Effector memory CD8-positive, alpha-beta T cell (primary cell): ENCODE measurements around the gene TIMM22.

ENCODE experiments used
- ATAC-seq: fragments of 150-1000 bp; cut with Tn5 transposase; replicated peaks from 2 replicates; pipeline ENCODE4 v1.10.0; 2021; ENCODE audit warnings: mild to moderate bottlenecking, moderate library complexity
- DNase-seq, 3 experiments: peaks; one replicate each; pipeline ENCODE4 v3.0.0; 2021
- H3K27ac Mint-ChIP-seq, 2 donors: one replicate each; pipeline ENCODE4 v1.8.0; 2022; ENCODE audit warnings: mild to moderate bottlenecking in 2 of 2, mixed read lengths in 2 of 2, moderate library complexity in 2 of 2
- H3K27me3 Mint-ChIP-seq, 2 donors: one replicate each; pipeline ENCODE4 v1.8.0; 2022; ENCODE audit warnings: mixed read lengths in 2 of 2
- H3K36me3 Mint-ChIP-seq: one replicate; pipeline ENCODE4 v1.8.0; 2022; ENCODE audit warnings: mild to moderate bottlenecking, moderate library complexity, mixed read lengths; ENCODE audit not compliant: insufficient read depth
- H3K4me1 Mint-ChIP-seq, 2 donors: one replicate each; pipeline ENCODE4 v1.8.0; 2022; ENCODE audit warnings: low read depth in 2 of 2, mixed read lengths in 2 of 2
- H3K4me3 Mint-ChIP-seq, 2 donors: one replicate each; pipeline ENCODE4 v1.8.0; 2022; ENCODE audit warnings: mild to moderate bottlenecking in 2 of 2, mixed read lengths in 2 of 2, moderate library complexity in 2 of 2
- H3K9me3 Mint-ChIP-seq, 2 donors: one replicate each; pipeline ENCODE4 v1.8.0; 2022; ENCODE audit warnings: mixed read lengths in 2 of 2

Gene TIMM22

GRCh38 chr17:1000597-1001461 lies 3.9 kb downstream of the TIMM22 start:
- ATAC-seq (no peak), DNase-seq (no peak)
- no peaks in the 10 kb centered on the region for H3K27me3 Mint-ChIP-seq
- no peak overlapping the region for H3K27ac Mint-ChIP-seq
- peaks cover 61% of the 10 kb centered on the region for H3K36me3 Mint-ChIP-seq
- peaks cover 22 to 27% of the 10 kb centered on the region in 2 donors for H3K4me1 Mint-ChIP-seq
- no peaks in the 10 kb centered on the region for H3K9me3 Mint-ChIP-seq
- no peak overlapping the region for H3K4me3 Mint-ChIP-seq

DNA sequence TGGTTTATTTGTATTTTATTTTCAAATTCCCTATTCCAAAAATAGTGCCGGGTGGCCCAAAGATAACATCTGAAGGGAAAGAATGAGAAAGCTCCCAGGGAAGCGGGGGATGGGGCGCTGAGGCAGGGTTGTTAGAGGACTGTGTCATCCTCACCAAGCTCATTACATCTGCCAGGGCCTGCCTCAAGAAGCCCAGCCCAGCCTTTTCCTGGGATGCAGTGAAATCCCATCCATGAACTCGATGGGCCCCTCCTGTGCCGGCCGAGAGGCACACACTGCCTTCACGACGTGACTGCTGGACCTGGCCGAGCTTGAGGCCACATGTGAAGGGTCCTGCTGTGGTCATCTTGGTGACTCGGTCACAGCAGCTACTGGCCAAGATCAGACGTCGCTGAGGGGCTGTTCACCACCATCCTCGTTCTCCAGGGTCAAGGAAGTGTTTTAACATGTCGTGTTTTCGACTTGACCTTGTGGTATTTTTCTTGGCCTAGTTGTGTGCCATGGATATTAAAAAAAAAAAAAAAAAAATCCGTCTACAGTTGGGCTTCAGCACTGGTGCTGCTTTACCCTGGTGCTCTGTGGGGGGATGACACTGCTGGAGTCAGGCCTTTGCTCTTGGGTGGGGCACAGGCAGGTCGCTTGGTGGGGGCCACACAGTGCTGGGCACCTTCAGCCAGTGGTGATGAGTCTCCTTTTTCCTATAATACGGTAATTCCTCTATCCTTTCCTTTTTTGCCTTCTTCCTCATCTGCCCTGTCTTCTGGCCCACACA lies 4.9 kb downstream of the TIMM22 start:
- no peak for DNase-seq
- no peak overlapping the region for H3K27ac Mint-ChIP-seq

DNA sequence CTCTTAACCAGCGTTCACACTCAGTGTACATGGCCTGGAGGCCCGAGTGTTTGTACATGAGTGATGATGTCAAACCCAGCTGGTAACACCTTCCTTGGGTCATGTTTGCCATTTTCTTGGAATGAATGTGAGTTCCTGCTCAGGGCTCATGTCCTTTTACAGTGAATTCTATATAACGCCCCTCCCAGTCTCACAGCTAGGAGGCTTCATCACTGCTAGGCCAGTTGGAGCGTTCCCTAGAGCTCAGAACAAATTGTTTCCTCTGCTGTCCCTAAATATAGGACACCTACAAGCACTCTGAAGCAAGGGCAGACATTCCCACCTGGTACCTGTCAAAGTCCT lies 5.5 kb downstream of the TIMM22 start:
- Mint-ChIP-seq H3K9me3 (no peaks in the 10 kb centered on the region), H3K27ac (peak overlapping the region in 1 of 2 donors; percentile 63), H3K4me3 (no peak overlapping the region), H3K36me3 (peaks cover 59% of the 10 kb centered on the region), H3K27me3 (no peaks in the 10 kb centered on the region), H3K4me1 (peaks cover 17 to 24% of the 10 kb centered on the region in 2 donors)
- DNase-seq, result no peak
- ATAC-seq, result no peak

More for the DNA sequence above, 4.9 kb downstream of the TIMM22 start:
- no peaks in the 10 kb centered on the region for H3K27me3 Mint-ChIP-seq
- peaks cover 56% of the 10 kb centered on the region for H3K36me3 Mint-ChIP-seq
- peaks cover 20 to 27% of the 10 kb centered on the region in 2 donors for H3K4me1 Mint-ChIP-seq
- H3K9me3 Mint-ChIP-seq, result no peaks in the 10 kb centered on the region
- H3K4me3 Mint-ChIP-seq, result no peak overlapping the region
- no peak for ATAC-seq

GRCh38 chr17:1002771-1003555 lies 6.0 kb downstream of the TIMM22 start:
- peaks cover 63% of the 10 kb centered on the region for H3K36me3 Mint-ChIP-seq
- DNase-seq (no peak), ATAC-seq (no peak)
- no peaks in the 10 kb centered on the region for H3K9me3 Mint-ChIP-seq
- no peak overlapping the region for H3K4me3 Mint-ChIP-seq
- H3K27me3 Mint-ChIP-seq, result no peaks in the 10 kb centered on the region
- peak overlapping the region in 1 of 2 donors; percentile 63 for H3K27ac Mint-ChIP-seq
- peaks cover 14 to 20% of the 10 kb centered on the region in 2 donors for H3K4me1 Mint-ChIP-seq

DNA sequence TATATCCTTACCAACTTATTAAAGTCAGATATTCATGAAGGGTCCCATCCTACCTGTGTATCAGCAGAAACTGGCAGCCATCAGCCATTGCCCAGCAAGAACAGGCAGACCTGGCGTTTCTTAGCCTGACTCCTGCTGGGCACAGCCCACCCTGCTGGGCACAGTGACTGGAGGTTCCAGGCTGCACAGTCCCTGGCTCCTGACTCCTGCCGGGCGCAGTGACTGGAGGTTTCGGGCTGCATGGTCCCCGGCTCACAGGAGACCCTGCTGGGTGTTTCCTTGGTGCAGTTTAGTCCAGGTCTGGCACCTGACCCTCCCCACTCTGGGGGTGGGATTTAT lies 6.7 kb downstream of the TIMM22 start:
- peaks cover 63% of the 10 kb centered on the region for H3K36me3 Mint-ChIP-seq
- no peaks in the 10 kb centered on the region for H3K27me3 Mint-ChIP-seq
- peaks cover 10 to 15% of the 10 kb centered on the region in 2 donors for H3K4me1 Mint-ChIP-seq
- H3K9me3 Mint-ChIP-seq, result no peaks in the 10 kb centered on the region
- H3K27ac Mint-ChIP-seq, result no peak overlapping the region
- H3K4me3 Mint-ChIP-seq, result no peak overlapping the region
- ATAC-seq (no peak), DNase-seq (no peak)

DNA sequence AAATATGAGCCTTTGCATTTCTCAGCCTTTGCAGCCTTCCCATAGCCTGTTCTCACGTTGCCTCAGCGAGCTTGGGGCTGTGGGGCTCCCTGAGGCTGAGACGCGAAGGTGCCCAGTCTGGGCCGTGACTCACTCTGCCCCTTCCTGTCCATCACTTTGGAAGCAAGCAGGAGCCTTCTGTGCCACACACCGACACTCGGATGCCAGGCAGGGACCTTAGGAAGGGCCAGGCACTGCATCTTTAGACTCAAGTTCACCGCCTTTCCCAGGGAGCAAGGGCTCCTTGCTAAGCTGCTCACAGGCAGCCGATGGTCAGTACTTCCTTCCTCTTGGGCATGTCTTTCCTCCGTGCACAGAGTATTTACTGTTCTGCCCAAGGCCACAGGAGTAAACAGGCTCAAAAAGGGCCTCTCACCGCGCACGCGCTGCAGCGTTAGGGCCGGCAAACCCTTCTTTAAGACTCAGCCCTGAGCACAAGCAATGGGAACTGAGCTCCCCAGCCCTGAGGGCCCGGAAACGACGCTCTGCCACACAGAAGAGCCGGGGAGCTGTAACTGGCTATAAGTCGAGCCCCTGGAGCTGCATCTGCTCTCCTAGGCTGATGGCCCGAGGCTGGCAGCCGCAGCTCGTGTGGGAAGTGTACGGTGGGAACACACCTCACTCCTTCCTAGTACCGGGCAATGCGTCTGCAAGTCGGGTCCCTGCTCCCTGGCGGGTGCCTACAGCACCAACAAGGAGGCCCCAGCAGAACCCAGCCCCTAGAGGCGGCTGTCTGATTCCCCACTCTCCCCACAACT lies 7.2 kb downstream of the TIMM22 start:
- ATAC-seq (no peak), DNase-seq (no peak)
- Mint-ChIP-seq H3K9me3 (no peaks in the 10 kb centered on the region), H3K27me3 (no peaks in the 10 kb centered on the region), H3K4me3 (no peak overlapping the region), H3K4me1 (peaks cover 7 to 10% of the 10 kb centered on the region in 2 donors), H3K36me3 (peaks cover 59% of the 10 kb centered on the region), H3K27ac (no peak overlapping the region)

- Mint-ChIP-seq H3K27me3 (no peaks in the 10 kb centered on the region), H3K4me3 (no peak overlapping the region), H3K27ac (peak overlapping the region in 1 of 2 donors; percentile 85), H3K9me3 (no peaks in the 10 kb centered on the region), H3K36me3 (peaks cover 58% of the 10 kb centered on the region), H3K4me1 (peaks cover 5 to 7% of the 10 kb centered on the region in 2 donors)
- no peak for DNase-seq
- no peak for ATAC-seq
These were observed 7.9 kb downstream of the TIMM22 start for GRCh38 chr17:1004769-1005295.

GRCh38 chr17:1005361-1005946 lies 8.5 kb downstream of the TIMM22 start:
- peak overlapping the region in 1 of 2 donors; percentile 85 for H3K27ac Mint-ChIP-seq
- no peak for ATAC-seq
- peaks cover 58% of the 10 kb centered on the region for H3K36me3 Mint-ChIP-seq
- peaks cover 5 to 7% of the 10 kb centered on the region in 2 donors for H3K4me1 Mint-ChIP-seq
- no peak for DNase-seq
- no peak overlapping the region for H3K4me3 Mint-ChIP-seq
- no peaks in the 10 kb centered on the region for H3K27me3 Mint-ChIP-seq
- H3K9me3 Mint-ChIP-seq, result no peaks in the 10 kb centered on the region

DNA sequence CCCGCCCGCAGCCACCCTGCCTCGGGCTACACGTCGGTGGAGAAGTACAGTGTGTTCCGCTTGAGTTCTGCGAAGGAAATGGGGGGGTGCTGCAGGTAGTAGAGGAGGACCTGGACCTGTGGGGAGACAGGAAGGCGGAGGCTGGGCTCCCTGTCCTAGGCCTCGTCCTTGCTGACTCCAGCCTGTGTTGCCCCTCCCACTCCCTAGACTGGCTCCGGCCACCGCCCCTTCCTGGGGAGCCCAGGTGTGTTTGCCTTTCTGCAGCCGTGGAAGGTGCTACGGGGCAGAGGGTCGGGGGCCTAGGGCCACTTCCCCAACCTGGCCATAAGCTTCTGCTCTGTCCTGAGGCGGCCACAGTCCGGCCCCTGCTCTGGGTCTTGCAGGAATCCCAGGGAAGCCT lies 9.1 kb downstream of the TIMM22 start:
- no peak for ATAC-seq

GRCh38 chr17:1007310-1008007 lies 10.5 kb downstream of the TIMM22 start:
- Mint-ChIP-seq H3K27me3 (no peaks in the 10 kb centered on the region), H3K4me1 (peaks cover under 1 to 7% of the 10 kb centered on the region in 2 donors), H3K4me3 (no peak overlapping the region), H3K27ac (no peak overlapping the region), H3K9me3 (no peaks in the 10 kb centered on the region), H3K36me3 (peaks cover 39% of the 10 kb centered on the region)
- DNase-seq (no peak), ATAC-seq (no peak)

More for the DNA sequence above, 9.1 kb downstream of the TIMM22 start:
- DNase-seq, result no peak
- H3K27me3 Mint-ChIP-seq, result no peaks in the 10 kb centered on the region
- peaks cover 52% of the 10 kb centered on the region for H3K36me3 Mint-ChIP-seq
- peaks cover 4 to 7% of the 10 kb centered on the region in 2 donors for H3K4me1 Mint-ChIP-seq
- no peak overlapping the region for H3K4me3 Mint-ChIP-seq
- H3K27ac Mint-ChIP-seq, result peak overlapping the region in 1 of 2 donors; percentile 85
- H3K9me3 Mint-ChIP-seq, result no peaks in the 10 kb centered on the region

GRCh38 chr17:1008008-1008761 lies 11.3 kb downstream of the TIMM22 start:
- H3K27ac Mint-ChIP-seq, result no peak overlapping the region
- ATAC-seq, result no peak
- no peaks in the 10 kb centered on the region for H3K9me3 Mint-ChIP-seq
- H3K4me3 Mint-ChIP-seq, result no peak overlapping the region
- DNase-seq, result no peak
- peaks cover 0 to 7% of the 10 kb centered on the region in 2 donors for H3K4me1 Mint-ChIP-seq
- H3K36me3 Mint-ChIP-seq, result peaks cover 33% of the 10 kb centered on the region
- H3K27me3 Mint-ChIP-seq, result no peaks in the 10 kb centered on the region
